ENCODE data around the gene ARFRP1.

ARFRP1 gene

GRCh38 chr20:63701329-63702035, 6.3 kb downstream of the ARFRP1 start:
- DNase-seq: no peak

- no peak for DNase-seq
Measured at GRCh38 chr20:63701051-63701328, 6.8 kb downstream of the ARFRP1 start.

- no peak for DNase-seq
Measured at GRCh38 chr20:63700199-63701050, 7.4 kb downstream of the ARFRP1 start.

- no peak for DNase-seq
Measured at GRCh38 chr20:63699466-63700198, 8.1 kb downstream of the ARFRP1 start.

GRCh38 chr20:63698739-63699465, 8.9 kb downstream of the ARFRP1 start:
- no peak for DNase-seq

GRCh38 chr20:63697868-63698545, 9.8 kb downstream of the ARFRP1 start:
- no peak for DNase-seq

GRCh38 chr20:63697357-63697867, 10.4 kb downstream of the ARFRP1 start:
- DNase-seq: no peak

- no peak for DNase-seq
Measured at GRCh38 chr20:63696628-63697356, 11.0 kb downstream of the ARFRP1 start, which contains the start of gene TNFRSF6B. TSS of gene TNFRSF6B (plus strand) at chr20:63696652. CDS start at chr20:63696768, 116 bp downstream.

- DNase-seq: no peak
Measured at GRCh38 chr20:63696306-63696627, 11.5 kb downstream of the ARFRP1 start.

GRCh38 chr20:63695424-63696305, 12.1 kb downstream of the ARFRP1 start:
- DNase-seq: no peak

- DNase-seq: no peak
Measured at GRCh38 chr20:63694584-63695423, 13.0 kb downstream of the ARFRP1 start.

- DNase-seq: no peak
Measured at GRCh38 chr20:63693733-63694583, 13.8 kb downstream of the ARFRP1 start.

GRCh38 chr20:63693083-63693732, 14.6 kb downstream of the ARFRP1 start:
- no peak for DNase-seq

GRCh38 chr20:63692436-63693082, 15.2 kb downstream of the ARFRP1 start:
- no peak for DNase-seq

GRCh38 chr20:63691711-63692435, 15.9 kb downstream of the ARFRP1 start:
- DNase-seq: no peak

GRCh38 chr20:63690898-63691710, 16.7 kb downstream of the ARFRP1 start:
- DNase-seq: no peak
